Upper lobe of left lung (tissue), 6 donors: Measurements from ENCODE around the gene NPR3. TPM values are rescaled to one million over a fixed set of nuclear protein-coding genes. Genes with fewer than 3 reads are reported as not detected.
"Not testable (repeated sequence)": the region's sequence is repeated elsewhere in the genome, so short reads cannot be mapped to it uniquely, and the experiment has no call there.

Source experiments
- ATAC-seq, 2 donors: fragments of 200-7000 bp; cut with Tn5 transposase; one replicate each; pipeline ENCODE4 v1.9.1; 2022; ENCODE audit warnings: mild to moderate bottlenecking in 2 of 2, moderate library complexity in 2 of 2; ENCODE audit not compliant: low FRiP score in 2 of 2
- DNase-seq, 2 donors: peaks; one replicate each; pipeline ENCODE4 v3.0.0-alpha.2; 2019 to 2020
- H3K27ac ChIP-seq, 4 donors: fragments of 200-600 bp; sonication (generic); one replicate each; pipeline ENCODE4 v1.5.1; 2016 to 2019
- H3K27me3 ChIP-seq, 4 donors: fragments of 200-600 bp; sonication (generic); one replicate each; pipeline ENCODE4 v1.5.1; 2017 to 2019
- H3K36me3 ChIP-seq, 4 donors: fragments of 200-600 bp; sonication (generic); one replicate each; pipeline ENCODE4 v1.5.1; 2016 to 2019
- H3K4me1 ChIP-seq, 4 donors: fragments of 200-600 bp; sonication (generic); one replicate each; pipeline ENCODE4 v1.5.1; 2018 to 2019
- H3K4me3 ChIP-seq, 4 donors: fragments of 200-600 bp; sonication (generic); one replicate each; pipeline ENCODE4 v1.5.1; 2017 to 2019; ENCODE audit warnings: mild to moderate bottlenecking in 2 of 4, moderate library complexity in 1 of 4
- H3K9me3 ChIP-seq, 4 donors: fragments of 200-600 bp; sonication (generic); one replicate each; pipeline ENCODE4 v1.5.1; 2018 to 2019
- CTCF ChIP-seq, 6 experiments: fragments of 450-650 bp in 4 of 6; fragments of 200-600 bp in 2 of 6; sonication (generic) in 2 of 6; IDR thresholded peaks; one replicate each; pipeline ENCODE4 v1.5.1; 2016 to 2019; ENCODE audit warnings: antibody characterized with exemption in 6 of 6
- EP300 ChIP-seq, 4 donors: sonication (generic); formaldehyde crosslinking; IDR thresholded peaks; one replicate each; pipeline ENCODE4 v1.5.1; 2017; ENCODE audit warnings: antibody characterized with exemption in 4 of 4, control low read depth in 2 of 4
- POLR2A ChIP-seq, 4 donors: fragments of 450-650 bp; IDR thresholded peaks; one replicate each; pipeline ENCODE4 v1.5.1; 2016 to 2017; ENCODE audit warnings: antibody characterized with exemption in 4 of 4, mild to moderate bottlenecking in 2 of 4
- POLR2AphosphoS5 ChIP-seq, 2 donors: sonication (generic); formaldehyde crosslinking; IDR thresholded peaks; one replicate each; pipeline ENCODE4 v1.5.1; 2017; ENCODE audit warnings: antibody characterized with exemption in 2 of 2
- WGBS, 2 donors: methylation state at CpG; one replicate each; pipeline ENCODE4 v1.1.5; 2017 to 2018; 5-methylcytosine and 5-hydroxymethylcytosine counted together
- total RNA-seq, 6 donors: library from RNA; depleted of rRNA in 4 of 6; stranded (reverse); fragments of >200 nt in 4 of 6; gene quantifications; one replicate each; pipeline versions ENCODE4 v1.1.0 to v1.2.1, GENCODE V29; 2016 to 2021
- donor health status: DM: no; HTN: no; CAD: no; lungs with moderate emphysema.
- donor health status: DM: no; HTN: yes; CAD: no; lungs with severe emphysema.

Gene NPR3
- total RNA-seq, 6 donors from 2014 or later: 6.3 to 53.3 (median 29.9) TPM

GRCh38 chr5:32802764-32803163 lies 91.6 kb downstream of the NPR3 start:
- WGBS, 2 donors: 93 to 94% methylated on average over 7 of the region's 7 CpGs

GRCh38 chr5:32803656-32804055 lies 92.5 kb downstream of the NPR3 start:
- Histone ChIP-seq H3K27me3 (no peaks in the 10 kb centered on the region), H3K27ac (no peak overlapping the region), H3K9me3 (peaks cover 0 to 10% (median 5%) of the 10 kb centered on the region in 4 donors), H3K36me3 (no peaks in the 10 kb centered on the region), H3K4me3 (no peak overlapping the region), H3K4me1 (no peaks in the 10 kb centered on the region)
- no peak for DNase-seq
- WGBS, 2 donors: 91 to 92% methylated on average over 3 of the region's 3 CpGs
- no peak for ATAC-seq
- TF ChIP-seq POLR2A (IDR thresholded peaks at IDR 0.05) (no peak), EP300 (IDR thresholded peaks at IDR 0.05) (no peak), POLR2AphosphoS5 (IDR thresholded peaks at IDR 0.05) (no peak), CTCF (IDR thresholded peaks at IDR 0.05) (no peak)

More at GRCh38 chr5:32802764-32803163, 91.6 kb downstream of the NPR3 start:
- no peak for DNase-seq
- H3K27me3 ChIP-seq: no peaks in the 10 kb centered on the region
- H3K4me3 ChIP-seq: no peak overlapping the region
- no peak overlapping the region for H3K27ac ChIP-seq
- peaks cover 0 to 10% (median 5%) of the 10 kb centered on the region in 4 donors for H3K9me3 ChIP-seq
- ATAC-seq: no peak
- TF ChIP-seq EP300 (IDR thresholded peaks at IDR 0.05): no peak
- TF ChIP-seq POLR2A (IDR thresholded peaks at IDR 0.05): no peak
- no peak for TF ChIP-seq POLR2AphosphoS5 (IDR thresholded peaks at IDR 0.05)
- no peak for TF ChIP-seq CTCF (IDR thresholded peaks at IDR 0.05)
- no peaks in the 10 kb centered on the region for H3K36me3 ChIP-seq
- no peaks in the 10 kb centered on the region for H3K4me1 ChIP-seq

DNA sequence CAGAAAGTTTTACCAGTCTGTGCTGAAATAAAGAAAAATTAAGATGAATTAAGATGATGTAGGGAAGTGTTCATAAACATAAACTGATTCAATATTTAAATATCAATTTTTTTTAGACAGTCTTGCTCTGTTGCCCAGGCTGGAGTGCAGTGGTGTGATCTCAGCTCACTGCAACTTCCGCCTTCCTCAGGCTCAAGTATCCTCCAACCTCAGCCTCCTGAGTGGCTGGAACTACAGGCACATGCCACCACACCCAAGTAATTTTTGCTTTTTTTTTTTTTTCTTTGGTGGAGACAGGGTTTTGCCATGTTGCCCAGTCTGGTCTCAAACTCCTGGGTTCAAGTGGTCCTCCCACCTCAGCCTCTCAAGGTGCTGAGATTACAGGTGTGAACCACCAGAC lies 94.3 kb downstream of the NPR3 start:
- DNase-seq, H3K4me3 ChIP-seq, H3K27ac ChIP-seq, H3K27me3 ChIP-seq, H3K9me3 ChIP-seq, H3K4me1 ChIP-seq, H3K36me3 ChIP-seq: not testable (repeated sequence)
- WGBS, 2 donors: 81 to 95% methylated on average over 1 of the region's 1 CpG
- peak in 1 of 2 donors; percentile 53 for ATAC-seq

- Histone ChIP-seq H3K4me3 (no peak overlapping the region), H3K27me3 (no peaks in the 10 kb centered on the region), H3K4me1 (no peaks in the 10 kb centered on the region), H3K9me3 (peaks cover 0 to 6% (median 2%) of the 10 kb centered on the region in 4 donors), H3K27ac (no peak overlapping the region), H3K36me3 (no peaks in the 10 kb centered on the region)
- TF ChIP-seq POLR2AphosphoS5 (IDR thresholded peaks at IDR 0.05): no peak
- ATAC-seq (peak in 1 of 2 donors; percentile 77), DNase-seq (no peak)
- 45 to 55% methylated on average over 6 of the region's 6 CpGs for WGBS, 2 donors
These were observed 95.0 kb downstream of the NPR3 start for GRCh38 chr5:32805971-32806638.

DNA sequence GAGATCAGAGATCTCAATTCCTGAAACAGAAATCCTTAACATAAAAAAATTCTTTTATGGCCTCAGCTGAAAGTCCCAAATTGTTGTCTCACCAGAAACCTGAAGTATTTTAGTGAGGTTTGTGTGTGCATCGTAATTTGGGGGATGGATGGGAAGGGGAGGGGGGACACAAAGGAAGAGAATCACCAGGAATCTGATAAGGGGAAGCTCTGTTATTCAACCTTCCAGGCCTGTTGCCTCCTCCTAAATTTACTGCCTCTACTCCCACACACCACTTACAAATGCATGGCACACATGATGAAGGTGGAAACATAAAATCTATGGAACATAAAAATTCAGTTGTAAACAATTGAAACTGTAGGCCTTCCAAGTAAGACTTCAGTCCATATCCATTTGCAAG lies 97.7 kb downstream of the NPR3 start:
- Histone ChIP-seq H3K9me3 (peaks cover 0 to 3% (median 0%) of the 10 kb centered on the region in 4 donors), H3K4me3 (no peak overlapping the region), H3K27me3 (no peaks in the 10 kb centered on the region), H3K4me1 (no peaks in the 10 kb centered on the region), H3K27ac (no peak overlapping the region), H3K36me3 (no peaks in the 10 kb centered on the region)
- ATAC-seq (no peak), DNase-seq (no peak)
- WGBS, 2 donors: 78 to 83% methylated on average over 1 of the region's 1 CpG
- TF ChIP-seq CTCF (IDR thresholded peaks at IDR 0.05) (no peak), POLR2A (IDR thresholded peaks at IDR 0.05) (no peak), EP300 (IDR thresholded peaks at IDR 0.05) (no peak), POLR2AphosphoS5 (IDR thresholded peaks at IDR 0.05) (no peak)

DNA sequence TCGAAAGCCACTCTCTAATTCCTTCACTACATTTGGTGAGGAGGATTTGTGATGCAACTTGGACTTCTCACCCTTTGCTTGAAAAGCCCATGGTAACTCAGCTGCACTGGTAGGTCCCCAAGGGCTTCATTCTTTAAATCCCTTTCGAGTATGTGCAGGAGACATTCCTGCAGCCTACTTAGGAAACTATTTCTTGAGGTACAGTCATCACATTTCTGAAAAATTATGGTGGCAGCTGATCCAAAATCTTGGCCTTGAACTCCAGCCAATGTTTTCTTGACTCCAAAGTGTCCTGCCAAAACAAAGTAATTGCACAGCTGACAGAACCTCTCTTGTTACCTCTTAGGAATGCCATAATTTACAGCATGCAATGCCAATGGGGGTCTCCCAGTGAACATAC lies 99.7 kb downstream of the NPR3 start:
- ATAC-seq: no peak
- no peaks in the 10 kb centered on the region for H3K36me3 ChIP-seq
- H3K27ac ChIP-seq: no peak overlapping the region
- TF ChIP-seq EP300 (IDR thresholded peaks at IDR 0.05) (no peak), CTCF (IDR thresholded peaks at IDR 0.05) (no peak), POLR2AphosphoS5 (IDR thresholded peaks at IDR 0.05) (no peak), POLR2A (IDR thresholded peaks at IDR 0.05) (no peak)
- H3K4me3 ChIP-seq: no peak overlapping the region
- H3K9me3 ChIP-seq: no peaks in the 10 kb centered on the region
- H3K27me3 ChIP-seq: no peaks in the 10 kb centered on the region
- no peak for DNase-seq
- 54 to 57% methylated on average over 2 of the region's 2 CpGs for WGBS, 2 donors
- H3K4me1 ChIP-seq: no peaks in the 10 kb centered on the region
